Spleen (tissue), 11 donors: ENCODE data around the gene ERGIC1. TPM values are rescaled to one million over a fixed set of nuclear protein-coding genes. Genes with fewer than 3 reads are reported as not detected.
A peak's percentile ranks its signal among the peaks of the same experiment; 100 is the strongest.
"Not testable (repeated sequence)": the region's sequence is repeated elsewhere in the genome, so short reads cannot be mapped to it uniquely, and the experiment has no call there.

Source experiments
- DNase-seq: peaks from one replicate; pipeline ENCODE4 v3.0.0-alpha.2; 2020
- H3K27ac ChIP-seq, 8 donors: fragments of 200-600 bp; sonication (generic) in 7 of 8; 1 replicate in 4 of 8; 2 replicates in 4 of 8; pipeline versions ENCODE4 v1.5.0 to v1.8.0; 2016 to 2021; ENCODE audit warnings: inconsistent platforms in 4 of 8, mild to moderate bottlenecking in 4 of 8, moderate library complexity in 1 of 8
- H3K27me3 ChIP-seq, 7 donors: fragments of 200-600 bp; sonication (generic) in 6 of 7; replicated peaks in 1 of 7; 1 replicate in 4 of 7; 2 replicates in 3 of 7; pipeline versions ENCODE4 v1.5.0 to v1.8.0; 2016 to 2021; ENCODE audit warnings: inconsistent platforms in 3 of 7, mild to moderate bottlenecking in 1 of 7
- H3K36me3 ChIP-seq, 6 donors: fragments of 200-600 bp; sonication (generic) in 5 of 6; 1 replicate in 4 of 6; 2 replicates in 2 of 6; pipeline versions ENCODE4 v1.5.0 to v1.8.0; 2016 to 2021; ENCODE audit warnings: inconsistent platforms in 2 of 6
- H3K4me1 ChIP-seq, 6 donors: fragments of 200-600 bp; sonication (generic) in 5 of 6; 1 replicate in 3 of 6; 2 replicates in 3 of 6; pipeline versions ENCODE4 v1.5.0 to v1.8.0; 2016 to 2021; ENCODE audit warnings: inconsistent platforms in 3 of 6
- H3K4me3 ChIP-seq, 8 donors: fragments of 200-600 bp; sonication (generic) in 7 of 8; 1 replicate in 4 of 8; 2 replicates in 4 of 8; pipeline versions ENCODE4 v1.5.0 to v1.8.0; 2016 to 2021; ENCODE audit warnings: inconsistent platforms in 4 of 8, mild to moderate bottlenecking in 4 of 8, moderate library complexity in 2 of 8
- H3K9me3 ChIP-seq, 8 donors: fragments of 200-600 bp; sonication (generic) in 7 of 8; 1 replicate in 4 of 8; 2 replicates in 4 of 8; pipeline versions ENCODE4 v1.5.0 to v1.8.0; 2016 to 2021; ENCODE audit warnings: inconsistent platforms in 4 of 8
- POLR2A ChIP-seq, 3 donors: fragments of 450-650 bp; IDR thresholded peaks; one replicate each; pipeline ENCODE4 v1.5.1; 2017; ENCODE audit warnings: antibody characterized with exemption in 3 of 3, mild to moderate bottlenecking in 1 of 3
- POLR2AphosphoS5 ChIP-seq, 3 donors: sonication (generic); formaldehyde crosslinking; IDR thresholded peaks; one replicate each; pipeline ENCODE4 v1.5.1; 2017; ENCODE audit warnings: antibody characterized with exemption in 3 of 3
- WGBS, 5 donors: extraction: QIAGEN DNeasy Blood & Tissue Kit in 3 of 5; methylation state at CpG; one replicate each; pipeline versions ENCODE4 v1.1.5 to v1.1.7; 2013 to 2018; 5-methylcytosine and 5-hydroxymethylcytosine counted together
- intact Hi-C: fragments of 100-400 bp; cut with DNase I; formaldehyde crosslinking; loops from one replicate; pipeline ENCODE4 v1.15.0; 2023; ENCODE audit warnings: low total_unique reads
- polyA plus RNA-seq, 3 donors: library from polyadenylated mRNA; stranded (reverse); fragments of 200-250 nt; gene quantifications; one replicate each; pipeline ENCODE4 v1.2.1, GENCODE V29; 2013
- total RNA-seq, 7 donors: library from RNA; depleted of rRNA in 3 of 7; stranded (reverse); fragments of >200 nt in 3 of 7; fragmentation: NEBNext Ultra II Directional in 4 of 7; extraction: Animal tissue kit (Norgen Biotek cat#: 25700) in 4 of 7; gene quantifications; one replicate each; pipeline versions ENCODE4 v1.1.0 to v1.2.1, GENCODE V29; 2016 to 2021
- TF ChIP-seq, protein P1 (sequence below), 11 experiments: fragments of 200-600 bp in 7 of 11; fragments of 450-650 bp in 4 of 11; sonication (generic) in 4 of 11; IDR thresholded peaks in 8 of 11; conservative IDR thresholded peaks in 3 of 11; 1 replicate in 7 of 11; 2 replicates in 4 of 11; pipeline versions ENCODE4 v1.4.0 to v1.8.0; 2016 to 2021; ENCODE audit warnings: antibody characterized with exemption in 11 of 11, inconsistent platforms in 4 of 11, mild to moderate bottlenecking in 1 of 11
- donor health status: healthy with polysubstance abuse.
- donor health status: DM: no; HTN: no; CAD: no; lungs with moderate emphysema.
- donor health status: DM: no; HTN: no; CAD: no.
- donor health status: Bipolar disorder and iron deficiency.
- donor health status: healthy.
- donor health status: DM: no; HTN: no; CAD: no.
- donor health status: DM: yes; HTN: yes; CAD: no.

ERGIC1 gene
- total and polyA plus RNA-seq, 10 donors, result 36.9 to 166 (median 125) TPM

DNA sequence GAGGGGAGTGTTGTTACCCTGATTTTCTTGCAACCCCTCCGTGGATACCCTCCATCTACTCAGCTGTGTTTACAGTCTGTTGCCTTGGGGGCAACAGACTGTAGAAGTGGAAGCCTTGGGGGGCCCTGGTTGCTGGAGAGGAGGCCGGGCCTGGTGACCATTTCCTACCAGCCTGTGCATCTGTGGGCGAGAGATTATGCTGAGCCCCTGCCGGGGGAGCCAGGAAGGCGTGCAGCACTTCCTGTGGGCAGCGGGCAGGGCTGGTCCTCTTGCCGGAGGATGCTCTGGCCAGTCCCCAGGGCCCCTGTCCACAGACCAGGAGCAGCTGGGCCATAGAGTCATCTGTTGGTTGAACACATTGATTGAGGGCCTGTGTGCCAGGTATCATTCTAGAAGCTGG lies 11.1 kb downstream of the ERGIC1 start:
- Histone ChIP-seq H3K4me3 (peak overlapping the region in 1 of 8 donors; percentile 4), H3K36me3 (peaks cover 0 to 37% (median 3%) of the 10 kb centered on the region in 6 donors), H3K27me3 (no peaks in the 10 kb centered on the region), H3K9me3 (no peaks in the 10 kb centered on the region), H3K4me1 (peaks cover 23 to 98% (median 80%) of the 10 kb centered on the region in 6 donors), H3K27ac (peak overlapping the region in 3 of 8 donors; percentile 2 to 57 (median 35))
- WGBS, 5 donors, result 14 to 26% (median 20%) methylated on average over 5 to 7 of the region's 7 CpGs
- TF ChIP-seq POLR2A (IDR thresholded peaks at IDR 0.05) (no peak), POLR2AphosphoS5 (IDR thresholded peaks at IDR 0.05) (peak in 2 of 3 donors; percentile 35 to 67)
- intact Hi-C loops, result no loop called here
- no peak for DNase-seq

DNA sequence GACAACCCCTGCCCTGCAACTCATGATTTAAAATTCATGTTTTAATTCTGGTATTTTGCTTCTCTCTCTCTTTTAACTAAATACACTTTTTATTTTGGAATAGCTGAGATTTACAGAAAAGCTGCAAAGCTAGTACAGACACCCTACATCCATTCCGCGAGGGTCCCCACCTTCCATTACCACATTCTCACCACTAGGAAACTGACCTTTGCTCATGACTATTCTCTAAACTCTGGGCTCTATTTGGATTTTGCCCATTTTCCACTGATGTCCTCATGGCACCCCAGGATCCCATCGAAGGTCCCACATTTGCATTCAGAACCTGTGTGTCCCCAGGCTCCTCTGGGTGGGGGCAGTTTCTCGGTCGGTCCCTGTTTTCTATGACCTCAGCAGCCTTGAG lies 11.5 kb downstream of the ERGIC1 start:
- H3K4me1 ChIP-seq, result peaks cover 23 to 98% (median 80%) of the 10 kb centered on the region in 6 donors
- DNase-seq, result no peak
- H3K27ac ChIP-seq, result peak overlapping the region in 3 of 8 donors; percentile 51 to 81 (median 69)
- TF ChIP-seq, protein P1, sequence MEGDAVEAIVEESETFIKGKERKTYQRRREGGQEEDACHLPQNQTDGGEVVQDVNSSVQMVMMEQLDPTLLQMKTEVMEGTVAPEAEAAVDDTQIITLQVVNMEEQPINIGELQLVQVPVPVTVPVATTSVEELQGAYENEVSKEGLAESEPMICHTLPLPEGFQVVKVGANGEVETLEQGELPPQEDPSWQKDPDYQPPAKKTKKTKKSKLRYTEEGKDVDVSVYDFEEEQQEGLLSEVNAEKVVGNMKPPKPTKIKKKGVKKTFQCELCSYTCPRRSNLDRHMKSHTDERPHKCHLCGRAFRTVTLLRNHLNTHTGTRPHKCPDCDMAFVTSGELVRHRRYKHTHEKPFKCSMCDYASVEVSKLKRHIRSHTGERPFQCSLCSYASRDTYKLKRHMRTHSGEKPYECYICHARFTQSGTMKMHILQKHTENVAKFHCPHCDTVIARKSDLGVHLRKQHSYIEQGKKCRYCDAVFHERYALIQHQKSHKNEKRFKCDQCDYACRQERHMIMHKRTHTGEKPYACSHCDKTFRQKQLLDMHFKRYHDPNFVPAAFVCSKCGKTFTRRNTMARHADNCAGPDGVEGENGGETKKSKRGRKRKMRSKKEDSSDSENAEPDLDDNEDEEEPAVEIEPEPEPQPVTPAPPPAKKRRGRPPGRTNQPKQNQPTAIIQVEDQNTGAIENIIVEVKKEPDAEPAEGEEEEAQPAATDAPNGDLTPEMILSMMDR (IDR thresholded peaks at IDR 0.05 in 8 of 11, conservative IDR thresholded peaks at IDR 0.05 in 3 of 11), result peak in 1 of 11 experiments; percentile 20
- TF ChIP-seq POLR2AphosphoS5 (IDR thresholded peaks at IDR 0.05) (no peak), POLR2A (IDR thresholded peaks at IDR 0.05) (no peak)
- H3K4me3 ChIP-seq, result no peak overlapping the region
- no peaks in the 10 kb centered on the region for H3K9me3 ChIP-seq
- no peaks in the 10 kb centered on the region for H3K27me3 ChIP-seq
- WGBS, 5 donors, result 85 to 90% (median 87%) methylated on average over 5 of the region's 5 CpGs
- intact Hi-C loops, result no loop called here
- H3K36me3 ChIP-seq, result peaks cover 0 to 32% (median 3%) of the 10 kb centered on the region in 6 donors

DNA sequence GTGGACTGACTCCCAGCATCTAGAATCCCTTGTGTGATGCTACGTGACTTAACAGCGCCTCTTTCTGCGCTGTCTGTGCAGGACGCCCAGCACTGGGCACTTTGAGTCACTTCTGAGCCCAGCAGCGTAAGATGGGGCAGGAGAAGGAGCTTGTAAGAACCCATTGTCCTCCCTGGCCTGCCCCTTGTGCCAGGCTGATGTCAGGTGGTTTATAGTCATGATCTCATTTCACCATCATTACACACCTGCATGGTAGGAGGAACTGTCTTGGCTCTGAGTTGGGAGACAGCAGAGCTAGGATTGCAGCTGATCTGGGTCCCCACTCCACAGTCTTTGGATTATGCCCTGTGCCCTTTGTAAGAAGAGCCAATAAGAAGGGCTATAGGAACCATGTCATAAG lies 12.2 kb downstream of the ERGIC1 start:
- no peak for DNase-seq
- TF ChIP-seq POLR2A (IDR thresholded peaks at IDR 0.05) (no peak), POLR2AphosphoS5 (IDR thresholded peaks at IDR 0.05) (no peak)
- TF ChIP-seq, protein P1 (IDR thresholded peaks at IDR 0.05 in 8 of 11, conservative IDR thresholded peaks at IDR 0.05 in 3 of 11), result no peak
- H3K4me3 ChIP-seq, result no peak overlapping the region
- H3K4me1 ChIP-seq, result peaks cover 23 to 98% (median 78%) of the 10 kb centered on the region in 6 donors
- H3K27ac ChIP-seq, result peak overlapping the region in 5 of 8 donors; percentile 41 to 81 (median 61)
- peaks cover 0 to 26% (median 3%) of the 10 kb centered on the region in 6 donors for H3K36me3 ChIP-seq
- intact Hi-C loops, result no loop called here
- H3K9me3 ChIP-seq, result no peaks in the 10 kb centered on the region
- H3K27me3 ChIP-seq, result no peaks in the 10 kb centered on the region
- WGBS, 5 donors, result 94 to 99% (median 97%) methylated on average over 5 of the region's 5 CpGs

DNA sequence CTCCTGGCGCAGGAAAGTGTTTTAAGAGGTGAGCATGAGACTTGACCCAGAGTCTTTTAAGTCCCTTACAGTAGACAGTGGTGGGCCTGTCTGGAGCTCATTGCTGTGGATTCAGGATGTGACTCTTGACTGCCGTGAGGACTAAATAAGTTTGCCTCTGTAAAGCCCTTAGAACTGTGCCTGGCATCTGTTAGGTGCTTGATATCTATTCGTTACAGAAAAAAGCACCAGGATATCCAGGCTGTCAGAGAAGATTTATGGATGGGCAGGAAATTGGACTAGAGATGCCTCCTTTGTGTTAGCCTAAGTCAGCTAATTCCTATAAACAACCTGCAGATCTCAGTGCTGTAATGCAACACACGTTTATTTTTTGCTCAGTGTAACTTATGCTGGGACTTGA lies 12.6 kb downstream of the ERGIC1 start:
- Histone ChIP-seq H3K4me3 (no peak overlapping the region), H3K4me1 (peaks cover 23 to 98% (median 79%) of the 10 kb centered on the region in 6 donors), H3K27me3 (no peaks in the 10 kb centered on the region), H3K36me3 (peaks cover 0 to 23% (median 3%) of the 10 kb centered on the region in 6 donors), H3K9me3 (no peaks in the 10 kb centered on the region), H3K27ac (peak overlapping the region in 5 of 8 donors; percentile 51 to 81 (median 61))
- DNase-seq, result no peak
- intact Hi-C loops, result no loop called here
- 48 to 59% (median 50%) methylated on average over 4 of the region's 4 CpGs for WGBS, 5 donors
- TF ChIP-seq, protein P1 (IDR thresholded peaks at IDR 0.05 in 8 of 11, conservative IDR thresholded peaks at IDR 0.05 in 3 of 11), result no peak
- peak in 1 of 3 donors; percentile 55 for TF ChIP-seq POLR2AphosphoS5 (IDR thresholded peaks at IDR 0.05)

DNA sequence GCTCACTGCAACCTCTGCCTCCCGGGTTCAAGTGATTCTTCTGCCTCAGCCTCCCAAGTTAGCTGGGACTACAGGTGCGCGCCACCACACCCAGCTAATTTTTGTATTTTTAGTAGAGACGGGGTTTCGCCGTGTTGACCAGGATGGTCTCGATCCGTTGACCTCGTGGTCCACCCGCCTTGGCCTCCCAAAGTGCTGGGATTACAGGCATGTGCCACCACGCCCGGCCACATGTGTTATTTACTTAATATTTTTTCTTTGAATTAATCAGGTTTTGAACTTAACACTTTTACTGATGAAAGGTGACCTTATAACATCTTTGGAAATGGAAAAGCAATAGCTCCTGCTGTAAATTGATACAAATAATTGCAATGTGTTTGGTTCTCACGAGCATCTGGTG lies 13.5 kb downstream of the ERGIC1 start:
- H3K27me3 ChIP-seq, DNase-seq, H3K9me3 ChIP-seq, H3K4me3 ChIP-seq, intact Hi-C loops: not testable (repeated sequence)
- Histone ChIP-seq H3K27ac (peak overlapping the region in 2 of 8 donors; percentile 69 to 81), H3K4me1 (peaks cover 23 to 98% (median 84%) of the 10 kb centered on the region in 6 donors), H3K36me3 (peaks cover 0 to 16% (median 0%) of the 10 kb centered on the region in 6 donors)
- WGBS, 5 donors, result 85 to 92% (median 87%) methylated on average over 13 of the region's 13 CpGs
